GM20000 (cell line): ENCODE results near the gene SPIRE1.

ENCODE experiments used
- DNase-seq: peaks from one replicate; pipeline ENCODE4 v3.0.0; 2012; ENCODE audit warnings: low spot score
- TF ChIP-seq, protein P1 (sequence below): IDR thresholded peaks from 2 replicates; pipeline ENCODE4 v1.5.1; 2012; ENCODE audit warnings: mild to moderate bottlenecking, control low read depth; ENCODE audit errors: extremely low read depth, missing control alignments

SPIRE1 gene

DNA sequence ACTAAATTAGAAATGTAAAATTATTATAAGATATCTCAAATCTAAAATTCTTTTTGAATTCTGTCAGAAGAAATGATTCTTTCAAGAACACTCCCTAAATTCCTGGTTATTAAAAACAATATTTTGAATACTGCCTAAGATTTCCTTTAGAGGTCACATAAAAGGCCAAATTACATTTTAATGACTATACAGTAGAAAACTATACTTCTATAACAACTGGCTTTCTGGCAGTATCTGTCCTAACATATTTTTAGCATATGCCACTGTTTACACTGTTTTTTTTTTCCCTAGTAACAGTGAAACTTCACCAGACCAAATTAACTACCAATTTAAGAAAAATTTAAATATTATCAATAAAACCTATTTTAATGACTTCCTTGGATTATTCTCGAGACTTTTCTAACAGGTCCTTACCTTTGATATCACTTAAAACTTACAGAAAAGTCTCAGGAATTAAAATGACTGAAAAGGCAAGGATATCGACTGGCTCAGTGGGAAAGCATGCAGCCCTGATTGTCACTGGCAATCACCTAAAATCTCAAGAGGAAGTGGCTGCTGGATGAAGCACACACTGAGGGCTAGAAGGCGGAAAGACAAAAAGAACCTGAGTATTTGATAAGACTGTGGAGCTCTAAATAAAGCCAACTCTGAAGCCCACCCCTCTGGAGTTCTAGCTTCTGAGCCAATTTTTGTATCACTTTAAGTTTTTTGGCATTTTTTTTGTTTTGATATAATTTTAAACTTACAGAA is 59.6 kb downstream of the SPIRE1 start:
- DNase-seq = no peak

DNA sequence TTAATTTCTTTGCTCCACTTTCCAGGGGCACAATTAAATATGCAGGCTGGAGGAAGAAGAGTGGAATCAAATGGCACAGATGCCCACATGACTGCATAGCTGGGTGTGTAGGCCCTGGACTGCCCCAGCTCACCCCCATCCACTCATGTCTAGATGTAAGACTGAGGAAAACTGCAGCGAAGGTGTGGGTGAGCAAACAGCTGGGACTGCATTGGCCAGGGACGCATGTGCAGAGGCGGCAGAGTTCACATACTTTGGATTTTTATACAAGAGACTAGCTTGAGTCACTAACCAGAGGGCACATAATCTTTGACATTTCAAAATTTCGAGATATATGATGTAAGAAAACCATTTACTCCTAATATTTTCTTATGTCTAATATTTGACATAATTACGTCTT is 60.1 kb downstream of the SPIRE1 start:
- TF ChIP-seq, protein P1, sequence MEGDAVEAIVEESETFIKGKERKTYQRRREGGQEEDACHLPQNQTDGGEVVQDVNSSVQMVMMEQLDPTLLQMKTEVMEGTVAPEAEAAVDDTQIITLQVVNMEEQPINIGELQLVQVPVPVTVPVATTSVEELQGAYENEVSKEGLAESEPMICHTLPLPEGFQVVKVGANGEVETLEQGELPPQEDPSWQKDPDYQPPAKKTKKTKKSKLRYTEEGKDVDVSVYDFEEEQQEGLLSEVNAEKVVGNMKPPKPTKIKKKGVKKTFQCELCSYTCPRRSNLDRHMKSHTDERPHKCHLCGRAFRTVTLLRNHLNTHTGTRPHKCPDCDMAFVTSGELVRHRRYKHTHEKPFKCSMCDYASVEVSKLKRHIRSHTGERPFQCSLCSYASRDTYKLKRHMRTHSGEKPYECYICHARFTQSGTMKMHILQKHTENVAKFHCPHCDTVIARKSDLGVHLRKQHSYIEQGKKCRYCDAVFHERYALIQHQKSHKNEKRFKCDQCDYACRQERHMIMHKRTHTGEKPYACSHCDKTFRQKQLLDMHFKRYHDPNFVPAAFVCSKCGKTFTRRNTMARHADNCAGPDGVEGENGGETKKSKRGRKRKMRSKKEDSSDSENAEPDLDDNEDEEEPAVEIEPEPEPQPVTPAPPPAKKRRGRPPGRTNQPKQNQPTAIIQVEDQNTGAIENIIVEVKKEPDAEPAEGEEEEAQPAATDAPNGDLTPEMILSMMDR = no peak
- no peak for DNase-seq

More for the DNA sequence above, 59.6 kb downstream of the SPIRE1 start:
- TF ChIP-seq, protein P1 = no peak

DNA sequence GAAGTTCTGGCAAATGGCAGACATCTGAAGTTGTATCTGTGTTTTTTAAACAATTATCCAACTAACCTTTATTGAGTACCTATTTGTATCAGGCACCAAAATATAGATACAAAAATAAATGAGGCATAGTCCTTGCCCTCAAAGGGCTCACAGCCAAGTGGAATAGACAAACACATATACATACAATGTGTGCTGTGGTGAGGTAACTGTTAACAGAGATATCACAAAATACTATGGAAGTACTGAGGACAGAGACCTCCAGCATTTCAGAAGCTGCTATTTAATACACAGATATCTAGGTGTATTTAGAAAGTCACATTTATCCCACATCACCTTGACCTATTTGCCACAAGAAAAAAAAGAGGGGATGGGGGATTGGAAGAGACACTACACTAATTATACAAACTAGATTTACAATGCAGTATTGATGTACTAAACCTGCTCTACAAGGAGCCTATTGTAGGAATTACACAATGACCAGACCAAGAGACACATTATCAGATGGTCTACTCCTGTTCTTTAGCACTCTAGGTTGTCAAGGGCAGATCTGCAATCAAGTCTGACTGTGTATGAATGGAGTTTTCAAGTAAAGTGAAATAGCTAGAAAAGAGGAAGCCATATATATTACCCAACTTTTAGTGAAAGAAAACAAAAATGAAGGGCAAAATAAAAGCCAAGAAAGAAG is 62.2 kb downstream of the SPIRE1 start:
- TF ChIP-seq, protein P1 = no peak
- no peak for DNase-seq

DNA sequence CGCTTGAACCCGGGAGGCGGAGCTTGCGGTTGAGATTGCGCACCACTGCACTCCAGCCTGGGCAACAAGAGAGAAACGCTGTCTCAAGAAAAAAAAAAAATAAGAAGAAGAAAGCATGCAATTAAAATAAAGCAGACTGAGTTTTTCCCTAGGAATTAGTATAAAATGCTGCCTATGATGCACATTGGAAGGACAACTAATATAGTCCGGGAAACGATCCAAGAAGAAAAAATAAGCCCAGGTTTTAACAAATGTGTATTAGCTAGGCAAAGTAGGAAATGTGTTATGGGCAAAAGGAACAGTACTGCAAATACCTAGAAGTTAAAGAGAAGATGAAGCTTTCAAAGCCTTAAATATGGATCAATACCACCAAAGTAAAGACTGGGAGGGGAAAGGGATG is 64.0 kb downstream of the SPIRE1 start:
- DNase-seq = no peak
- TF ChIP-seq, protein P1 = no peak

DNA sequence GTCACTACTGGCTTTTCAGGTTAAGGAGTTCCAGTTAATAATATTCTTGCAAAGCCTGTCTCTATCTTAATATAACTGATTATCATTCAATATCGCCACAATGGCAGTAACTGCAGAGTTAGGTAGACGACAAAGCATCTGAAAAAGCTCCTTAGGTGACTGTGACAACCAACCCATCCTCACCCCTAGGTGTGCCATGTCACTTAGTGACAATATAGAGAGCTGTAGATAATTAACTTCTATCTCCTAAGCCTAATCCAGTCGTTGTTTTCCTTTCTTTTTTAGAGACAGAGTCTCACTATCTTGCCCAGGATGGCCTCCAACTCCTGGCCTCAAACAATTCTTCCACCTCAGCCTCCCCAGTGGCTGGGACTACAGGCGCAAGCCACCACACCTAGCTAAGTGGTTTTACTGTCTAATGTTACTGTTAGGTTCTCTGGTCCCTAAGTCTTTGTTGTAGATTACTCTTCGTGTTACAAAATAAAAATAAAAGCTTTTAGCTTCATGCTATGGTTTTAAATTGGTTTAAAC is 65.2 kb downstream of the SPIRE1 start:
- TF ChIP-seq, protein P1 = no peak
- DNase-seq = no peak

DNA sequence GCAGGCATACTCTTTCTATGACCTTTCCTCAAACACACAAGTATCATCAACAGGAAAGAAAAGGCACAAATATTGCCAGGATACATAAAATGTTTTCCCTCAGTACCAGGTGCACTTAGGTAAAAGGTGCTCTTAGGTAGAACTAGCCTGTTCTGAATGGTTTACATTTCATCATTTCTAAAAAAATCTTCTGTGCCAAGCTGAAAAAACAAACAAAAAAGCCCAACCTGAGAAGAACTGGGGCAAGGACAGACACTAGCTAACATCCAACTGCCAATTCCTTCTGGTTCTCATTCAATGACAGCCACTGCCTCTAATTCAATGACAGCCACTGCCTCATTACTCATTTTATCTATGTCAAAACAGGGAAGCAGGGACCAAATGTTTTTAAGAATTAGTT is 68.5 kb downstream of the SPIRE1 start:
- TF ChIP-seq, protein P1 = no peak
- no peak for DNase-seq

DNA sequence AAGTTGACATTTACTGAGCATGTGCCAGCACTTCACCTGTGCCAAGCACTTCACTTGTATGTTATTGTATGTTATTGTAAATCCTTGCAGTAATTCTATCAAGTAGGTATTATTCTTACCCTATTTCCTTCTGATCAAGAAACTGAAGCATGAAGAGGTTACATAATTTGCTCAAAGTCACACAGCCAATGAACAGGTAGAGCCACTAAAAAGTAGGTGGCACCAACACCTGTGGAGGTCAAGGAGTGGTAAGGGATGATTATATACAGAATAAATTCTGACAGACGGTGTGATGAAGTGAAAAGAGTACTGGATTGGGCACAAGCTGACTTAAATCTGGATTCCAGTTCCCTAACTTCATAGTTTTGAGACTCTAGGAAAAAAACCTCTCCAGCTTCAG is 71.0 kb downstream of the SPIRE1 start:
- TF ChIP-seq, protein P1 = no peak
- DNase-seq = no peak
